ENCODE measurements around the gene CDK5. TPM values are rescaled to one million over a fixed set of nuclear protein-coding genes. Genes with fewer than 3 reads are reported as not detected.

CDK5 gene
- total and polyA plus RNA-seq, 9 of the 15 experiments (the other 6 are each of a cell fraction or from before 2014, with no cell fraction given): 3.2 to 38.0 (median 27.5) TPM

- DNase-seq (ENCODE audit: extremely low read depth in 1 of 4, low spot score in 3 of 4): peak in 2 of 4 experiments; percentile 11 to 17
- Histone ChIP-seq H4K20me1 (replicated peaks; ENCODE audit: control insufficient read depth, insufficient read depth, low read length) (no peaks in the 10 kb centered on the region; the same call in 1 of the 2 replicates), H2AFZ (ENCODE audit: low read depth, low read length) (no peak within 1 kb of the TSS), H3K9ac (ENCODE audit: insufficient read depth in 1 of 2, low read depth in 2 of 2, low read length in 2 of 2) (peak within 1 kb of the TSS in 1 of 2 experiments; percentile 68; a peak in 2 of 4 replicates), H3K27ac (ENCODE audit: extremely low read depth, low read depth, low read length) (no peak within 1 kb of the TSS), H3K4me3 (no peak within 1 kb of the TSS), H3K4me2 (ENCODE audit: insufficient read depth, low read length) (no peak within 1 kb of the TSS), H3K36me3 (ENCODE audit: control insufficient read depth, insufficient read depth, low read length) (peaks cover 18% of the 10 kb centered on the region), H3K9me1 (ENCODE audit: control insufficient read depth, insufficient read depth, low read length) (no peaks in the 10 kb centered on the region), H3K27me3 (ENCODE audit: control insufficient read depth in 2 of 2, insufficient read depth in 2 of 2, low read length in 2 of 2) (no peaks in the 10 kb centered on the region), H3K4me1 (replicated peaks in 1 of 2; ENCODE audit: control insufficient read depth in 2 of 2, insufficient read depth in 2 of 2, low read length in 2 of 2) (peaks cover under 1 to 57% of the 10 kb centered on the region in 2 experiments; a peak in 3 of 5 replicates), H3K79me2 (ENCODE audit: control insufficient read depth, insufficient read depth, low read length) (no peaks in the 10 kb centered on the region), H3K9me3 (replicated peaks; ENCODE audit: control insufficient read depth, insufficient read depth, low read depth, low read length) (no peaks in the 10 kb centered on the region)
- BruUV-seq (replicated peaks): no TSS peak
- POLR2A ChIA-PET: interaction anchor here (0.7 to 3.1 kb wide), 4 partner anchors 9 to 72 kb away, joined by 3 to 23 read pairs (median 4); no protein-coding TSS in a partner anchor
- no peak for FAIRE-seq
- peak; percentile 78 for TF ChIP-seq NFIC (IDR thresholded peaks at IDR 0.05)
- no peak for TF ChIP-seq BHLHE40 (IDR thresholded peaks at IDR 0.05; ENCODE audit: low read length)
- 0 out of 2 replicates have a peak, but pooled peaks have one; percentile 18 for TF ChIP-seq ZBTB33 (CRISPR knock-in tag; IDR thresholded peaks at IDR 0.05)
- 0 out of 2 replicates have a peak, but pooled peaks have one; percentile 56 for TF ChIP-seq POLR2G (IDR thresholded peaks at IDR 0.05; ENCODE audit: low read depth, low read length)
- 71% methylated on average over 21 of the region's 22 CpGs for WGBS (ENCODE audit: insufficient coverage, low coverage, missing lambda C conversion rate)
- intact Hi-C loops (cut with micrococcal nuclease) (no loop called here), in situ Hi-C loops (cut with MboI) (no loop called here)
- no peak for ATAC-seq
- CTCF ChIA-PET (ENCODE audit: low intra/inter-chr PET ratio): no interaction called here
Measured at GRCh38 chr7:151047976-151048815, 9.5 kb downstream of the CDK5 start, which contains the start of gene ASIC3. ASIC3 (plus strand) TSS chr7:151048531; CDS start chr7:151048886, 355 bp downstream.

All from K562 (cell line).